ENCODE data around the gene DPF3. TPM values are rescaled to one million over a fixed set of nuclear protein-coding genes. Genes with fewer than 3 reads are reported as not detected.
"Not testable (repeated sequence)": the region's sequence is repeated elsewhere in the genome, so short reads cannot be mapped to it uniquely, and the experiment has no call there.

Gene DPF3
- total RNA-seq, 1 donor from 2014 or later: 0.86 TPM

- no peak for DNase-seq (ENCODE audit: low read depth)
- TF ChIP-seq CTCF (conservative IDR thresholded peaks at IDR 0.05; ENCODE audit: low read depth, low read length): no peak
- no peak overlapping the region for H3K4me3 ChIP-seq (ENCODE audit: low read depth, low read length)
These were observed 138.1 kb downstream of the DPF3 start for GRCh38 chr14:72755766-72756165.

DNA sequence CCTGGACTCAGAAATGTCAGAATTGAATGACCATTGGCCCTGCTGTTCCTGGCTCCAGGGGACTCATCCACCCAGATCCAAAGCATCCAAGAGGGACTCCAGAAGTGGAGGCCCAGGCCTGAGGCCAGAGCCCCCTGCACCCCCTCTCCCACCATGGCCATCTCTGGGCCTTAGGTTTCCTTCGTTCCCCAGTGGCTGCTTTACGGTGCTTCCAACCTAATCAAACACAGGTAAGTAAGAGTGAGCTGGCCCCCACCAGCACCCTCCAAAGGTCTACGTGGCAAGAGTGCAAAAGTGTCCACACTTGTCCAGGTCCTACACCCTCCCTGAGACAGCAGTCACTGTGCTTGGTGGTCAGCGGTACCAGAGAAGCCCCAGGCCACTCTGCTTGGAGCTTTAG, 139.0 kb downstream of the DPF3 start:
- no peak for DNase-seq (ENCODE audit: low read depth)
- no peak for TF ChIP-seq CTCF (conservative IDR thresholded peaks at IDR 0.05; ENCODE audit: low read depth, low read length)
- no peak overlapping the region for H3K4me3 ChIP-seq (ENCODE audit: low read depth, low read length)

GRCh38 chr14:72753879-72754400, 140.0 kb downstream of the DPF3 start:
- TF ChIP-seq CTCF (conservative IDR thresholded peaks at IDR 0.05; ENCODE audit: low read depth, low read length): no peak
- no peak for DNase-seq (ENCODE audit: low read depth)
- H3K4me3 ChIP-seq (ENCODE audit: low read depth, low read length): no peak overlapping the region

DNA sequence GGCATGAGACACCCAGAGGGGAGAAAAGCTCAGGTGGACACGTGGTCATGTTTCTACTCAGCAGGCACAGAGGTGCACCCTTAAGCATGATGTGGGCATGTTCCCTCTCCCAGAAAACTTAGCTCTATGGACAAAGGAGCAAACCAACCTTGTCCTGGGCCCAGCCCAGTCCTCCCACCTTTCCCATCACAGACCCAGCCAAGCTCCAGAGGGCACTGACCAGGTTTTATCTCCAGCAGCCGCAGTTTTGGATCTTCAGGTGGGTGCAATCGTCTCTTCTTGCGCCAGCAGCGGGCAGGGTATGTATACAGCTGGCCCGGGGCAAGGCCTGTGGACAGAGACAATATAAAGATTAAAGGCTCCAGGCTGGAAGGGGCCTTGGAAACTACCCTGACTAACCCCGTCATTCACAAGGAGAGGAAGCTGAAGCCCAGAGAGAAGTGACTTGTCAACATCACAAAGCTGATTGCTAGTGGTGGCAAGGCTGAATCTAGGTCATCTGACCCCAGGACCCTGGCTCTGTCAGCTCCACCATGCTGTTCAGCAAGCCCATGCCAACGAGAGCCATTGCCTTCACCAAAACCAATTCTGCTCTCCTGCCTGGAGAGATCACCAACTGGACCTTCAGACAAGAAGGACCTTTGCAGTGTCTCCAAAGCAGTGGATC, 140.7 kb downstream of the DPF3 start:
- no peak for TF ChIP-seq CTCF (conservative IDR thresholded peaks at IDR 0.05; ENCODE audit: low read depth, low read length)
- DNase-seq (ENCODE audit: low read depth): no peak
- H3K4me3 ChIP-seq (ENCODE audit: low read depth, low read length): no peak overlapping the region

- no peak for TF ChIP-seq CTCF (conservative IDR thresholded peaks at IDR 0.05; ENCODE audit: low read depth, low read length)
- no peak for DNase-seq (ENCODE audit: low read depth)
- H3K4me3 ChIP-seq (ENCODE audit: low read depth, low read length): no peak overlapping the region
These were observed 141.9 kb downstream of the DPF3 start for GRCh38 chr14:72752034-72752412.

- no peak for TF ChIP-seq CTCF (conservative IDR thresholded peaks at IDR 0.05; ENCODE audit: low read depth, low read length)
These were observed 142.4 kb downstream of the DPF3 start for GRCh38 chr14:72751276-72752033.

DNA sequence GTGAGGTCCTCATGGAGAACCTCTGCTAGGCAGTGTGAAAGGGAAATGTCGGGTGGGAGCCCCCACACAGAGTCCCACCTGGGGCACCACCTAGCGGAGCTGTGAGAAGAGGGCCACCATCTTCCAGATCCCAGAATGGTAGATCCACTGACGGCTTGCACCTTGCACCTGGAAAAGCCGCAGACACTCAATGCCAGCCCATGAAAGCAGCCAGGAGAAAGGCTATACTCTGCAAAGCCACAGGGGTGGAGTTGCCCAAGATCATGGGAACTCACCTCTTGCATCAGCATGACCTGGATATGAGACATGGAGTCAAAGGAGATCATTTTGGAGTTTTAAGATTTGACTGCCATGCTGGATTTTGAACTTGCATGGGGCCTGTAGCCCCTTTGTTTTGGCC, 145.0 kb downstream of the DPF3 start:
- H3K4me3 ChIP-seq (ENCODE audit: low read depth, low read length); DNase-seq (ENCODE audit: low read depth): not testable (repeated sequence)

More at GRCh38 chr14:72751276-72752033, 142.4 kb downstream of the DPF3 start:
- H3K4me3 ChIP-seq (ENCODE audit: low read depth, low read length): no peak overlapping the region
- no peak for DNase-seq (ENCODE audit: low read depth)

Measured in epithelial cell of proximal tubule (primary cell).